Measurements from ENCODE around the gene LRRC59. TPM values are rescaled to one million over a fixed set of nuclear protein-coding genes. Genes with fewer than 3 reads are reported as not detected.

Gene LRRC59
- 10 to 100 TPM; 45.1 to 51.5 TPM for total RNA-seq
- 24.3 TPM for polyA plus RNA-seq (2013, experiment 1 of 2)
- polyA plus RNA-seq (2013, experiment 2 of 2): 24.8 TPM
- total RNA-seq: 39.6 to 340 (median 76.5) reads per million in 172 experiments

GRCh38 chr17:50397111-50397918 lies at the start of gene LRRC59:
Gene LRRC59, minus strand, starts transcription at chr17:50397523. Its CDS starts 206 bp downstream, at chr17:50397317.
- peak within 1 kb of the TSS; percentile 83 for H3K27ac Mint-ChIP-seq
- H3K27ac ChIP-seq (ENCODE audit: low read depth in 1 of 2, low read length in 2 of 2): peak within 1 kb of the TSS; percentile 60 to 87
- no peaks in the 10 kb centered on the region for H3K9me3 Mint-ChIP-seq
- TF ChIP-seq CTCF (IDR thresholded peaks at IDR 0.05): peak; percentile 99
- ChIA-PET POLR2A (interaction anchor here (0.7 to 4.6 kb wide), 21 partner anchors 8 to 609 kb away, joined by 3 to 52 read pairs (median 4); partner anchors contain the start of genes ACSF2, EME1, KAT7 and LUC7L3), CTCF (interaction anchor here (0.6 to 3.1 kb wide), 37 partner anchors 8 to 1205 kb away, joined by 3 to 22 read pairs (median 4); partner anchors contain the start of genes CHAD, COL1A1, LUC7L3 and NME1)
- peak; percentile 99 for ATAC-seq (ENCODE audit: poor library complexity)
- peak within 1 kb of the TSS; percentile 99 for H3K4me3 Mint-ChIP-seq
- H3K36me3 Mint-ChIP-seq (ENCODE audit: low read depth): peaks cover 43% of the 10 kb centered on the region
- no peaks in the 10 kb centered on the region for H3K27me3 ChIP-seq (ENCODE audit: control insufficient read depth in 1 of 2, insufficient read depth in 2 of 2, low read length in 2 of 2)
- peak within 1 kb of the TSS; percentile 100 for H3K4me3 ChIP-seq (ENCODE audit: low read length)
- peaks cover 30% of the 10 kb centered on the region for H3K4me1 ChIP-seq (ENCODE audit: insufficient read depth, low read length)
- no peaks in the 10 kb centered on the region for H3K27me3 Mint-ChIP-seq
- peaks cover 31% of the 10 kb centered on the region for H3K36me3 ChIP-seq (ENCODE audit: insufficient read depth, low read length)
- H3K9me3 ChIP-seq (ENCODE audit: control insufficient read depth in 1 of 2, insufficient read depth in 1 of 2, low read length in 2 of 2): no peaks in the 10 kb centered on the region
- intact Hi-C loops (cut with DNase I, micrococcal nuclease): loop anchor here (1.0 to 5.0 kb wide), 4 partner anchors 24 to 51 kb away; partner anchors contain the start of genes EME1 (in 1 of the 2), MRPL27 (in 1 of the 2) and XYLT2 (in 1 of the 2)
- DNase-seq: peak; percentile 87 to 96 (median 92)
- peaks cover 45% of the 10 kb centered on the region for H3K4me1 Mint-ChIP-seq (ENCODE audit: low read depth)

- CTCF ChIA-PET: interaction anchor here (0.9 kb wide), 1 partner anchor 49 kb away, joined by 3 read pairs; the partner anchor contains the start of gene LRRC59
These were observed 48.5 kb upstream of the LRRC59 start for GRCh38 chr17:50445730-50446325.

More at GRCh38 chr17:50445730-50446325, 48.5 kb upstream of the LRRC59 start:
- no peak overlapping the region for H3K4me3 ChIP-seq (ENCODE audit: low read length)
- H3K27me3 ChIP-seq (ENCODE audit: control insufficient read depth in 1 of 2, insufficient read depth in 2 of 2, low read length in 2 of 2): no peaks in the 10 kb centered on the region
- Mint-ChIP-seq H3K27ac (no peak overlapping the region), H3K4me3 (no peak overlapping the region), H3K36me3 (ENCODE audit: low read depth) (no peaks in the 10 kb centered on the region), H3K27me3 (no peaks in the 10 kb centered on the region), H3K9me3 (no peaks in the 10 kb centered on the region), H3K4me1 (ENCODE audit: low read depth) (no peaks in the 10 kb centered on the region)
- POLR2A ChIA-PET: no interaction called here
- TF ChIP-seq CTCF (IDR thresholded peaks at IDR 0.05): no peak
- no peak overlapping the region for H3K27ac ChIP-seq (ENCODE audit: low read depth in 1 of 2, low read length in 2 of 2)
- intact Hi-C loops (cut with DNase I, micrococcal nuclease): no loop called here
- no peak for DNase-seq
- ATAC-seq (ENCODE audit: poor library complexity): no peak
- H3K4me1 ChIP-seq (ENCODE audit: insufficient read depth, low read length): no peaks in the 10 kb centered on the region
- H3K9me3 ChIP-seq (ENCODE audit: control insufficient read depth in 1 of 2, insufficient read depth in 1 of 2, low read length in 2 of 2): no peaks in the 10 kb centered on the region
- no peaks in the 10 kb centered on the region for H3K36me3 ChIP-seq (ENCODE audit: insufficient read depth, low read length)
